A549 (cell line): Measurements from ENCODE around the gene MYH16. TPM values are rescaled to one million over a fixed set of nuclear protein-coding genes. Genes with fewer than 3 reads are reported as not detected.
A peak's percentile ranks its signal among the peaks of the same experiment; 100 is the strongest.

ENCODE experiments used
- ATAC-seq, 2 experiments: fragments of 200-7000 bp in 1 of 2; fragments of >200 bp in 1 of 2; cut with Nextera tagmentation in 1 of 2; cut with Tn5 transposase in 1 of 2; 3 replicates each; pipeline versions ENCODE4 v1.8.0 to v1.9.1; 2018 to 2020; ENCODE audit warnings: mild to moderate bottlenecking in 1 of 2, moderate library complexity in 1 of 2
- CTCF ChIA-PET: fragments of 300-600 bp; sonication (Branson Sonifier 250); formaldehyde crosslinking; extraction: SDS; loops from one replicate; lab custom pipeline; 2021; ENCODE audit warnings: antibody characterized with exemption, inconsistent platforms; lab: Yijun Ruan, JAX
- POLR2A ChIA-PET: fragments of 350-600 bp; formaldehyde crosslinking; extraction: SDS; loops from one replicate; lab custom pipeline; 2021; ENCODE audit warnings: antibody characterized with exemption, inconsistent platforms; lab: Yijun Ruan, JAX
- DNase-seq, 2 experiments: peaks; one replicate each; pipeline versions ENCODE4 v3.0.0 to v3.0.0-alpha.2; 2011 to 2016; ENCODE audit warnings: low read depth in 1 of 2, low spot score in 1 of 2
- FAIRE-seq: peaks from 2 replicates; lab custom pipeline; 2011; peaks lifted over from hg19 to GRCh38; lab: Jason Lieb, UNC
- H3K27ac ChIP-seq, 2 experiments: fragments of >200 bp; sonication (Bioruptor Twin); formaldehyde crosslinking; 3 replicates each; pipeline ENCODE4 v1.5.1; 2016 to 2017
- H3K4me1 ChIP-seq: fragments of >200 bp; sonication (Bioruptor Twin); formaldehyde crosslinking; 3 replicates; pipeline ENCODE4 v1.6.1; 2016
- H3K4me2 ChIP-seq: fragments of >200 bp; sonication (Bioruptor Twin); formaldehyde crosslinking; 3 replicates; pipeline ENCODE4 v1.6.1; 2016
- H3K4me3 ChIP-seq: fragments of >200 bp; sonication (Bioruptor Twin); formaldehyde crosslinking; 3 replicates; pipeline ENCODE4 v1.5.1; 2016
- H3K9me3 ChIP-seq: fragments of >200 bp; sonication (Bioruptor Twin); formaldehyde crosslinking; 3 replicates; pipeline ENCODE4 v1.6.1; 2016
- CBX2 ChIP-seq: fragments of 200-600 bp; sonication (generic); IDR thresholded peaks from 2 replicates; pipeline ENCODE4 v1.6.1; 2016; ENCODE audit warnings: low read depth, mild to moderate bottlenecking, borderline replicate concordance
- CBX8 ChIP-seq: fragments of 200-600 bp; sonication (generic); IDR thresholded peaks from 2 replicates; pipeline ENCODE4 v1.6.1; 2016
- CHD2 ChIP-seq: fragments of 150-350 bp; IDR thresholded peaks from 2 replicates; pipeline ENCODE4 v1.6.1; 2014; ENCODE audit warnings: low read length; ENCODE audit not compliant: partially characterized antibody
- CHD4 ChIP-seq: fragments of 200-600 bp; sonication (generic); IDR thresholded peaks from 2 replicates; pipeline ENCODE4 v1.6.1; 2016; ENCODE audit warnings: antibody characterized with exemption, mild to moderate bottlenecking, borderline replicate concordance
- CTCF ChIP-seq: fragments of >200 bp; sonication (Bioruptor Twin); formaldehyde crosslinking; IDR thresholded peaks from 3 replicates; pipeline ENCODE4 v1.5.1; 2016
- E2F6 ChIP-seq: IDR thresholded peaks from 2 replicates; pipeline ENCODE4 v1.6.1; 2012; ENCODE audit warnings: low read depth, borderline replicate concordance
- EHMT2 ChIP-seq: fragments of 200-600 bp; sonication (generic); IDR thresholded peaks from 2 replicates; pipeline ENCODE4 v1.6.1; 2016; ENCODE audit warnings: antibody characterized with exemption, low read depth, mild to moderate bottlenecking, moderate library complexity
- EP300 ChIP-seq, 2 experiments: fragments of >200 bp; sonication (Bioruptor Twin); formaldehyde crosslinking; IDR thresholded peaks; 2 replicates in 1 of 2; 3 replicates in 1 of 2; pipeline ENCODE4 v1.6.1; 2016 to 2017
- ESRRA ChIP-seq: fragments of 150-350 bp; IDR thresholded peaks from 2 replicates; pipeline ENCODE4 v1.6.1; 2014; ENCODE audit warnings: mild to moderate bottlenecking, low read length, borderline replicate concordance
- FOSL2 ChIP-seq, 2 experiments: fragments of 450-650 bp in 1 of 2; fragments of >200 bp in 1 of 2; sonication (Bioruptor Twin) in 1 of 2; formaldehyde crosslinking; IDR thresholded peaks; 2 replicates each; pipeline versions ENCODE4 v1.5.0 to v1.6.1; 2016 to 2020; ENCODE audit warnings: mild to moderate bottlenecking in 1 of 2, moderate library complexity in 1 of 2
- HDAC2 ChIP-seq: fragments of 200-600 bp; sonication (generic); IDR thresholded peaks from 2 replicates; pipeline ENCODE4 v1.6.1; 2016
- HOXB13 ChIP-seq: fragments of 250-450 bp; sonication (Bioruptor Pico); IDR thresholded peaks from 2 replicates; pipeline ENCODE4 v1.5.0; 2020; ENCODE audit warnings: low read depth, mild to moderate bottlenecking, moderate library complexity
- JUN ChIP-seq, 2 experiments: fragments of >200 bp; sonication (Bioruptor Twin); formaldehyde crosslinking; IDR thresholded peaks; 2 replicates in 1 of 2; 3 replicates in 1 of 2; pipeline ENCODE4 v1.6.1; 2016 to 2017
- JUNB ChIP-seq: fragments of >200 bp; sonication (Bioruptor Twin); formaldehyde crosslinking; IDR thresholded peaks from 2 replicates; pipeline ENCODE4 v1.6.1; 2016
- MAFK ChIP-seq: fragments of 450-650 bp; IDR thresholded peaks from 2 replicates; pipeline ENCODE4 v1.6.1; 2014; ENCODE audit not compliant: partially characterized antibody
- MAX ChIP-seq: IDR thresholded peaks from 2 replicates; pipeline ENCODE4 v1.6.1; 2012
- RAD21 ChIP-seq, 2 experiments: fragments of >200 bp in 1 of 2; sonication (Bioruptor Twin) in 1 of 2; formaldehyde crosslinking in 1 of 2; IDR thresholded peaks in 1 of 2; conservative IDR thresholded peaks in 1 of 2; 2 replicates in 1 of 2; 3 replicates in 1 of 2; pipeline ENCODE4 v1.6.1; 2012 to 2018; ENCODE audit warnings: inconsistent platforms in 1 of 2
- RCOR1 ChIP-seq: fragments of 150-350 bp; IDR thresholded peaks from 2 replicates; pipeline ENCODE4 v1.6.1; 2014; ENCODE audit warnings: antibody characterized with exemption, low read length, low read depth
- SMC3 ChIP-seq: fragments of >200 bp; sonication (Bioruptor Twin); formaldehyde crosslinking; IDR thresholded peaks from 3 replicates; pipeline ENCODE4 v1.6.1; 2018; ENCODE audit warnings: inconsistent platforms
- ZFP36 ChIP-seq: fragments of 450-650 bp; IDR thresholded peaks from 2 replicates; pipeline ENCODE4 v1.6.1; 2014; ENCODE audit warnings: borderline replicate concordance; ENCODE audit not compliant: partially characterized antibody
- WGBS: methylation state at CpG from one replicate; pipeline ENCODE4 v1.1.6; 2017; ENCODE audit errors: missing lambda C conversion rate; 5-methylcytosine and 5-hydroxymethylcytosine counted together
- polyA plus RNA-seq, 4 experiments: library from polyadenylated mRNA; depleted of rRNA in 3 of 4; stranded (reverse); fragments of >200 nt; fragmentation: RNase III in 1 of 4; extraction: RNeasy Plus Mini Kit Qiagen cat#74134 plus additional on column Dnase treatment in 1 of 4; gene quantifications; 2 replicates in 3 of 4; 3 replicates in 1 of 4; pipeline ENCODE4 v1.2.3, GENCODE V29; 2011 to 2017
- TF ChIP-seq, protein P1 (sequence below): IDR thresholded peaks from 2 replicates; pipeline ENCODE4 v1.6.1; 2012

MYH16 gene
- polyA plus RNA-seq, 2 of the 4 experiments (the other 2 are of a cell fraction) = 0.28 to 0.31 TPM

DNA sequence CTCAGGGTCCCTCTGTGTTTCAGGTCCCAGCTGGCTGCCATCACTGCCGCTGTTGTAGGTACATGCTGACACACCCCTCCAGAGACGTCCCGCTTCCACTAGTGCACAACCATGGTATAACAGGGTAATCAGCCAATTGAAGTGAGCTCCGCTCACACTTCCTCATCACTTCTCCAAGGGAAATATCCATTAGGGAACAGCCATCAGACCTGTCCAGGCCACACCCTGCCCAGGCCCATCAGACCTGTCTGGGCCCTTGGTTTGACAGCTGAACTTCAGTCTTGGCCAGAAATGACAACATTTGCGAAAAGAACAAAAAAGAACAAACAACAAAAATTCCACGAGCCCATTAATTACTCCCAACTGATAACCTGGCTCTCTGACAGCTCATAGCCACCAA is 11.0 kb upstream of the MYH16 start:
- no peak for FAIRE-seq
- ATAC-seq = no peak
- Histone ChIP-seq H3K4me2 (no peak overlapping the region), H3K9me3 (peaks cover 10% of the 10 kb centered on the region; the same call in 1 of the 3 replicates), H3K4me3 (no peak overlapping the region), H3K4me1 (no peaks in the 10 kb centered on the region), H3K27ac (no peak overlapping the region)
- TF ChIP-seq CBX2 (no peak), CHD2 (no peak), CTCF (no peak), CBX8 (no peak), CHD4 (no peak)
- POLR2A ChIA-PET = no interaction called here
- no peak for DNase-seq
- CTCF ChIA-PET = interaction anchor here (1.0 to 1.5 kb wide), 3 partner anchors 10 to 51 kb away, joined by 3 to 5 read pairs (median 4); no protein-coding TSS in a partner anchor
- WGBS = 85% methylated on average over 6 of the region's 6 CpGs

GRCh38 chr7:99265848-99266480 is 6.7 kb upstream of the MYH16 start:
- DNase-seq = no peak
- H3K4me2 ChIP-seq = no peak overlapping the region
- H3K9me3 ChIP-seq = peaks cover 10% of the 10 kb centered on the region; the same call in 1 of the 3 replicates
- POLR2A ChIA-PET = no interaction called here
- 81% methylated on average over 4 of the region's 4 CpGs for WGBS
- TF ChIP-seq MAFK (no peak), E2F6 (no peak), HOXB13 (no peak), RAD21 (conservative IDR thresholded peaks at IDR 0.05 in 1 of 2, IDR thresholded peaks at IDR 0.05 in 1 of 2) (no peak), EHMT2 (no peak), RCOR1 (no peak), ESRRA (no peak), CHD4 (no peak), SMC3 (no peak), JUN (IDR thresholded peaks at IDR 0.05) (no peak), HDAC2 (no peak)
- TF ChIP-seq, all 56 proteins: peak for 0
- Histone ChIP-seq H3K4me1 (peaks cover 21% of the 10 kb centered on the region), H3K27ac (no peak overlapping the region; a peak in 1 of 6 replicates), H3K4me3 (no peak overlapping the region)
- FAIRE-seq (no peak), ATAC-seq (no peak)
- CTCF ChIA-PET = interaction anchor here (0.6 to 3.7 kb wide), 7 partner anchors 8 to 226 kb away, joined by 3 to 29 read pairs (median 4); no protein-coding TSS in a partner anchor

- ATAC-seq = peak; percentile 97 to 98
- 19% methylated on average over 3 of the region's 5 CpGs for WGBS
- Histone ChIP-seq H3K9me3 (peaks cover 10% of the 10 kb centered on the region; the same call in 1 of the 3 replicates), H3K4me2 (peak overlapping the region; percentile 62), H3K27ac (peak overlapping the region; percentile 78 to 83), H3K4me3 (no peak overlapping the region), H3K4me1 (peaks cover 22% of the 10 kb centered on the region)
- ChIA-PET CTCF (interaction anchor here (0.9 to 3.7 kb wide), 8 partner anchors 9 to 227 kb away, joined by 3 to 29 read pairs (median 3); no protein-coding TSS in a partner anchor), POLR2A (interaction anchor here (0.5 kb wide), 1 partner anchor 12 kb away, joined by 3 read pairs; no protein-coding TSS in a partner anchor)
- TF ChIP-seq EP300 (IDR thresholded peaks at IDR 0.05) (peak in 1 of 2 experiments; percentile 21; a peak in 1 of 5 replicates), MAX (peak; percentile 32; the same call in 1 of the 2 replicates), FOSL2 (IDR thresholded peaks at IDR 0.05) (peak; percentile 50; the same call in 1 of the 2 replicates), FOSL2 (CRISPR knock-in tag; IDR thresholded peaks at IDR 0.05) (peak; percentile 87), ESRRA (peak; percentile 4; the same call in 1 of the 2 replicates), JUNB (0 out of 2 replicates have a peak, but pooled peaks have one; percentile 12), ZFP36 (no peak)
- TF ChIP-seq, protein P1, sequence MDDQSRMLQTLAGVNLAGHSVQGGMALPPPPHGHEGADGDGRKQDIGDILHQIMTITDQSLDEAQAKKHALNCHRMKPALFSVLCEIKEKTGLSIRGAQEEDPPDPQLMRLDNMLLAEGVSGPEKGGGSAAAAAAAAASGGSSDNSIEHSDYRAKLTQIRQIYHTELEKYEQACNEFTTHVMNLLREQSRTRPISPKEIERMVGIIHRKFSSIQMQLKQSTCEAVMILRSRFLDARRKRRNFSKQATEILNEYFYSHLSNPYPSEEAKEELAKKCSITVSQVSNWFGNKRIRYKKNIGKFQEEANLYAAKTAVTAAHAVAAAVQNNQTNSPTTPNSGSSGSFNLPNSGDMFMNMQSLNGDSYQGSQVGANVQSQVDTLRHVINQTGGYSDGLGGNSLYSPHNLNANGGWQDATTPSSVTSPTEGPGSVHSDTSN = no peak
- no peak for FAIRE-seq
- peak; percentile 81 to 91 for DNase-seq
Observed at GRCh38 chr7:99267481-99267840, 5.2 kb upstream of the MYH16 start.
